Embryonic facial prominence (tissue), 1 donor: ENCODE data around the gene TOB2.

ENCODE experiments used
- DNase-seq: peaks from one replicate; pipeline ENCODE4 v3.0.0-alpha.2; 2016; ENCODE audit errors: extremely low spot score

TOB2 gene

GRCh38 chr22:41446639-41447434, at the start of gene TOB2:
TOB2 (minus strand) TSS chr22:41446801; CDS start chr22:41437345, 9,456 bp downstream.
- DNase-seq, result peak; percentile 91

- no peak for DNase-seq
These were observed 44.9 kb upstream of the TOB2 start for GRCh38 chr22:41491374-41492100.

- DNase-seq, result no peak
These were observed 42.2 kb upstream of the TOB2 start for GRCh38 chr22:41488596-41489385.

- DNase-seq, result no peak
These were observed 41.5 kb upstream of the TOB2 start for GRCh38 chr22:41488076-41488475.

GRCh38 chr22:41487037-41487935, 40.7 kb upstream of the TOB2 start:
- no peak for DNase-seq

- no peak for DNase-seq
These were observed 38.4 kb upstream of the TOB2 start for GRCh38 chr22:41485033-41485432.

- no peak for DNase-seq
These were observed 35.8 kb upstream of the TOB2 start for GRCh38 chr22:41482319-41482935.

GRCh38 chr22:41481925-41482318, 35.3 kb upstream of the TOB2 start:
- DNase-seq, result no peak

- DNase-seq, result no peak
These were observed 34.7 kb upstream of the TOB2 start for GRCh38 chr22:41481131-41481830.

GRCh38 chr22:41480397-41480735, 33.8 kb upstream of the TOB2 start:
- DNase-seq, result no peak

GRCh38 chr22:41479671-41480396, 33.2 kb upstream of the TOB2 start:
- DNase-seq, result no peak

- DNase-seq, result no peak
These were observed 32.4 kb upstream of the TOB2 start for GRCh38 chr22:41478891-41479521.

GRCh38 chr22:41478473-41478872, 31.9 kb upstream of the TOB2 start:
- no peak for DNase-seq

GRCh38 chr22:41474872-41475451, 28.4 kb upstream of the TOB2 start:
- no peak for DNase-seq

GRCh38 chr22:41471568-41471967, 25.0 kb upstream of the TOB2 start:
- no peak for DNase-seq

GRCh38 chr22:41470886-41471285, 24.3 kb upstream of the TOB2 start:
- DNase-seq, result no peak

- DNase-seq, result no peak
These were observed 22.7 kb upstream of the TOB2 start for GRCh38 chr22:41469218-41469851.
